ENCODE measurements around the gene VSTM2B. TPM values are rescaled to one million over a fixed set of nuclear protein-coding genes. Genes with fewer than 3 reads are reported as not detected.

The VSTM2B gene
- polyA plus RNA-seq, 1 of the 3 experiments (the other 2 are of a cell fraction), result not detected

DNA sequence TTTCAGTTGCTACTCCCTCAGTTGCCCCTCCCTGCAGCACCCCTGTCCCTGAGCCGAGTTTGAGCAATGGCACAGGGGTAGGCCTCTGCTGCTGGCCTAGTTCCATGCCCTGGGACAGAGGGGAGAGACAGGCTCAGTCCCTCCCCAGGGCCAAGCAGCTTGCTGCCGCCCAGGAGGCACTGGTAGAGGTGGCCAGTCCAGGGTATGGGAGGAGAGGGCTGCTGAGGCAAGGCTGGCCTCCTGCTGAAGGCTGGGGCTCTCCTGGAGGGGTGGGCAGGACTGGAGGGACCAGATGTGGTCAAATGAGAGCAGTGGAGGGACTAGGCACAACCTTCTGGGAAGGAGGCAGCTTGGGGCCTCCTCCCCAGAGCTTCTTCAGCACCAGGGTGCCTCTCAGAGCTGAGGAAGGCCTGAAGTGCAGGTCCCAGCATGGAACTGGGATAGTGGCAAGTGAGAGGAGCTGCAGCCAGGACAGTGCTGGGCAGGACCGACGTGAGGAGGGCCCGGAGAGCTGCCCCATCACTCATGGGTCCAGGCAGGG is 29.8 kb upstream of the VSTM2B start:
- Histone ChIP-seq H3K9me3 (no peaks in the 10 kb centered on the region), H3K27me3 (ENCODE audit: insufficient read depth) (peaks cover 20% of the 10 kb centered on the region), H3K9me2 (no peaks in the 10 kb centered on the region), H3K4me1 (ENCODE audit: control insufficient read depth in 1 of 2, insufficient read depth in 2 of 2, low read depth in 1 of 2, low read length in 1 of 2) (no peaks in the 10 kb centered on the region), H3K79me2 (ENCODE audit: insufficient read depth) (no peaks in the 10 kb centered on the region), H2AFZ (ENCODE audit: low read depth) (no peak overlapping the region), H3F3A (replicated peaks; ENCODE audit: insufficient read depth) (no peaks in the 10 kb centered on the region), H3K4me3 (ENCODE audit: low read depth in 2 of 2, low read length in 1 of 2) (no peak overlapping the region), H3K9ac (no peak overlapping the region), H3K27ac (ENCODE audit: low read depth in 2 of 2, low read length in 1 of 2) (no peak overlapping the region), H4K20me1 (ENCODE audit: insufficient read depth) (no peaks in the 10 kb centered on the region), H3K4me2 (no peak overlapping the region), H3K36me3 (replicated peaks in 1 of 2; ENCODE audit: control insufficient read depth in 1 of 2, insufficient read depth in 2 of 2, low read length in 1 of 2) (no peaks in the 10 kb centered on the region)
- TF ChIP-seq FOXM1 (IDR thresholded peaks at IDR 0.05; ENCODE audit: low read depth) (no peak), USF2 (IDR thresholded peaks at IDR 0.05; ENCODE audit: borderline replicate concordance, low read depth, low read length) (no peak), NFIC (IDR thresholded peaks at IDR 0.05; ENCODE audit: borderline replicate concordance) (no peak), MEF2A (IDR thresholded peaks at IDR 0.05; ENCODE audit: borderline replicate concordance, low read depth) (no peak), TAF1 (IDR thresholded peaks at IDR 0.05; ENCODE audit: borderline replicate concordance, low read depth, low read length) (no peak), JUND (IDR thresholded peaks at IDR 0.05) (no peak), CHD2 (IDR thresholded peaks at IDR 0.05; ENCODE audit: low read length, partially characterized antibody) (no peak), GABPA (IDR thresholded peaks at IDR 0.05; ENCODE audit: low read depth) (no peak), GATA2 (CRISPR knock-in tag; IDR thresholded peaks at IDR 0.05) (no peak), PBX3 (IDR thresholded peaks at IDR 0.05) (no peak), EP300 (IDR thresholded peaks at IDR 0.05; ENCODE audit: borderline replicate concordance in 1 of 2, low read depth in 1 of 2, low read length in 1 of 2) (no peak), POLR2AphosphoS5 (IDR thresholded peaks at IDR 0.05; ENCODE audit: low read depth, low read length) (no peak), IRF3 (IDR thresholded peaks at IDR 0.05; ENCODE audit: low read depth, low read length) (no peak), RXRA (IDR thresholded peaks at IDR 0.05; ENCODE audit: borderline replicate concordance, low read depth) (no peak)
- TF ChIP-seq, protein P1, sequence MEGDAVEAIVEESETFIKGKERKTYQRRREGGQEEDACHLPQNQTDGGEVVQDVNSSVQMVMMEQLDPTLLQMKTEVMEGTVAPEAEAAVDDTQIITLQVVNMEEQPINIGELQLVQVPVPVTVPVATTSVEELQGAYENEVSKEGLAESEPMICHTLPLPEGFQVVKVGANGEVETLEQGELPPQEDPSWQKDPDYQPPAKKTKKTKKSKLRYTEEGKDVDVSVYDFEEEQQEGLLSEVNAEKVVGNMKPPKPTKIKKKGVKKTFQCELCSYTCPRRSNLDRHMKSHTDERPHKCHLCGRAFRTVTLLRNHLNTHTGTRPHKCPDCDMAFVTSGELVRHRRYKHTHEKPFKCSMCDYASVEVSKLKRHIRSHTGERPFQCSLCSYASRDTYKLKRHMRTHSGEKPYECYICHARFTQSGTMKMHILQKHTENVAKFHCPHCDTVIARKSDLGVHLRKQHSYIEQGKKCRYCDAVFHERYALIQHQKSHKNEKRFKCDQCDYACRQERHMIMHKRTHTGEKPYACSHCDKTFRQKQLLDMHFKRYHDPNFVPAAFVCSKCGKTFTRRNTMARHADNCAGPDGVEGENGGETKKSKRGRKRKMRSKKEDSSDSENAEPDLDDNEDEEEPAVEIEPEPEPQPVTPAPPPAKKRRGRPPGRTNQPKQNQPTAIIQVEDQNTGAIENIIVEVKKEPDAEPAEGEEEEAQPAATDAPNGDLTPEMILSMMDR (IDR thresholded peaks at IDR 0.05), result no peak
- TF ChIP-seq, protein P2, sequence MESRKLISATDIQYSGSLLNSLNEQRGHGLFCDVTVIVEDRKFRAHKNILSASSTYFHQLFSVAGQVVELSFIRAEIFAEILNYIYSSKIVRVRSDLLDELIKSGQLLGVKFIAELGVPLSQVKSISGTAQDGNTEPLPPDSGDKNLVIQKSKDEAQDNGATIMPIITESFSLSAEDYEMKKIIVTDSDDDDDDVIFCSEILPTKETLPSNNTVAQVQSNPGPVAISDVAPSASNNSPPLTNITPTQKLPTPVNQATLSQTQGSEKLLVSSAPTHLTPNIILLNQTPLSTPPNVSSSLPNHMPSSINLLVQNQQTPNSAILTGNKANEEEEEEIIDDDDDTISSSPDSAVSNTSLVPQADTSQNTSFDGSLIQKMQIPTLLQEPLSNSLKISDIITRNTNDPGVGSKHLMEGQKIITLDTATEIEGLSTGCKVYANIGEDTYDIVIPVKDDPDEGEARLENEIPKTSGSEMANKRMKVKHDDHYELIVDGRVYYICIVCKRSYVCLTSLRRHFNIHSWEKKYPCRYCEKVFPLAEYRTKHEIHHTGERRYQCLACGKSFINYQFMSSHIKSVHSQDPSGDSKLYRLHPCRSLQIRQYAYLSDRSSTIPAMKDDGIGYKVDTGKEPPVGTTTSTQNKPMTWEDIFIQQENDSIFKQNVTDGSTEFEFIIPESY (IDR thresholded peaks at IDR 0.05; ENCODE audit: borderline replicate concordance, low read depth), result no peak
- POLR2A ChIA-PET, result no interaction called here
- no peak for DNase-seq
- CTCF ChIA-PET, result no interaction called here
- WGBS (ENCODE audit: low lambda C conversion rate), result 0% methylated on average over 2 of the region's 5 CpGs
